Measurements from ENCODE around the gene MARCHF11. TPM values are rescaled to one million over a fixed set of nuclear protein-coding genes. Genes with fewer than 3 reads are reported as not detected.

MARCHF11 gene
- total RNA-seq = 0.23 and 1.1 TPM in 2 replicates
- long read RNA-seq = 0 reads

DNA sequence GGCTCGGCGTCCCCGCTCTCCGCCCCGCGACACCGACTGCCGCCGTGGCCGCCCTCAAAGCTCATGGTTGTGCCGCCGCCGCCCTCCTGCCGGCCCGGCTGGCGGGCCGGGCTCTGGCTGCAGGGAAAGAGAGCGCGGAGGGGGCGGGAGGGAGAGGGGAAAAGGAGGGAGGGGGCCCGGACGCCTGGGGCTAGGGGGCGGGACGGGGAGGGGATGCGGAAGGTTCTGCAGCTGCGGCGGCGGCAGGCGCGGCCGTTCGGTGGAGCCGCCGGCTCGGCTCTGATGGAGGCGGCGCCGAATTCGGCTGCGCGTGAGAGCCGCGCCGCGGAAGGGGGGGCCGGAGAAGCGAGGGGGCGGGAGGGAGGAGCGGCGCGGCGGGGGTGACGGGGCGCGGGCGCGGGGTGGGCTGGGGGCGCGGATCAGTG, at the start of gene MARCHF11:
Gene MARCHF11, minus strand, starts transcription at position 281 of the 425 bp plus-strand sequence. Its CDS starts 216 bp downstream, at position 65.
- H3K4me3 Mint-ChIP-seq = peak within 1 kb of the TSS; percentile 76
- H3K4me1 Mint-ChIP-seq = peaks cover 10% of the 10 kb centered on the region
- H3K27me3 Mint-ChIP-seq (ENCODE audit: low read depth) = peaks cover 85% of the 10 kb centered on the region
- DNase-seq (ENCODE audit: low read depth, low spot score) = peak; percentile 6
- no peak for TF ChIP-seq CTCF (conservative IDR thresholded peaks at IDR 0.05)
- H3K9me3 Mint-ChIP-seq = no peaks in the 10 kb centered on the region
- no peak within 1 kb of the TSS for H3K27ac Mint-ChIP-seq (ENCODE audit: unreplicated experiment)
- H3K36me3 Mint-ChIP-seq (ENCODE audit: low read depth) = no peaks in the 10 kb centered on the region

DNA sequence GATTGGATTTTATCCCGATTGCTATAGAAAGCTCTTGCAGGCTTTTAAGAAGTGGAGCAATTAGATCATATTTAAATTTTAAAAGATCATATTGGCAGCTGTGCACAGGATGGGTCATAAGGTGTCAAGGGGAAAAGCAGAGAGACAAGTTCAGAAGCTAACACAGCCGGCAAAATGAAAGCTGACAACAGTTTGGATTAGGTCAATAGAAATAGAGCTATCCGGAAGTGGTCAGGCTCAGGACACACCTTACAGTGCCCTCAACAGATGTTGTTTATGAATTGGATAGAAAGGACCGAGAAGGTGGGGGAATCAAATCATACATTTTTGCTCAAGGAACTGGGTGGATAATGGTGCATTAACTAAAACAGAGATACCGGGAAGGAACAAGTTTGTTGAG, 46.3 kb upstream of the MARCHF11 start:
- TF ChIP-seq CTCF (conservative IDR thresholded peaks at IDR 0.05) = no peak
- H3K27ac Mint-ChIP-seq (ENCODE audit: unreplicated experiment) = no peak overlapping the region
- H3K4me1 Mint-ChIP-seq = no peaks in the 10 kb centered on the region
- no peaks in the 10 kb centered on the region for H3K36me3 Mint-ChIP-seq (ENCODE audit: low read depth)
- no peaks in the 10 kb centered on the region for H3K9me3 Mint-ChIP-seq
- no peak overlapping the region for H3K4me3 Mint-ChIP-seq
- peaks cover 5% of the 10 kb centered on the region for H3K27me3 Mint-ChIP-seq (ENCODE audit: low read depth)
- no peak for DNase-seq (ENCODE audit: low read depth, low spot score)

DNA sequence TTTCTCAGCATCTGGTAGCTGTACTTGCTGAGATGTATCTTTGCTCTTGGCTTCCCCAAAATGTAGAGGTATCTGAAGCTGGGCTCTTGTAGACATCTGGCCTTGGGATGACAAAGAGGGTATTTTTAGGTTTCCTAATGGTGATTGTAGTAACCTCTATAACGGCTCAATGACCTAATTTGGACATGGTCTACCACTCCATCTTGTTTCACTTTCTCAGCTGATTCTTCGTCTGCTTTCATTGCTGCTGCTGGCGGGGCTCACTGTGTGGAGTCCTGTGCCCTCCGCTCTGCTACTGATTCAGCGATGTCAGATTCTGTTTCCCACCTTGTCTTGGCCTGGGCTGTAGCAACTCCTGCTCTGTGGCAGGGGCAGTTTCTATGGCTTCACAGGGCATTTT, 12.7 kb upstream of the MARCHF11 start:
- Mint-ChIP-seq H3K36me3 (ENCODE audit: low read depth) (no peaks in the 10 kb centered on the region), H3K4me3 (no peak overlapping the region), H3K27ac (ENCODE audit: unreplicated experiment) (no peak overlapping the region), H3K9me3 (peaks cover 5% of the 10 kb centered on the region), H3K27me3 (ENCODE audit: low read depth) (peaks cover 35% of the 10 kb centered on the region), H3K4me1 (no peaks in the 10 kb centered on the region)
- TF ChIP-seq CTCF (conservative IDR thresholded peaks at IDR 0.05) = no peak
- no peak for DNase-seq (ENCODE audit: low read depth, low spot score)

DNA sequence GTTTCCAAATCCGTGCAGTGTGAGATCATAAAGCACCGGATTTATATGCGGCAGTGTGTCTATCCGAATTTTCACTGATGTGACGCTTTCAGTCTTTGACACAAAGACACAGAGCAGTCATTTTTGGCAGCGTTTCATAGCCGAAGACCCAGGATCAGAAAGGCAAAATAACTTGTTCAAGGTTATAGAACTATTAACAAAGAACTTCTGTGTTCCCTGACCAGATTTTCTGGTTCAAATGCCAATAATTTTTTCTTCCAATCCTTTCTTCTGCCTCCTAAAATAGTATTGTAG, 1.1 kb upstream of the MARCHF11 start:
- Mint-ChIP-seq H3K4me3 (peak overlapping the region; percentile 74), H3K4me1 (peaks cover 10% of the 10 kb centered on the region), H3K36me3 (ENCODE audit: low read depth) (no peaks in the 10 kb centered on the region), H3K9me3 (no peaks in the 10 kb centered on the region), H3K27me3 (ENCODE audit: low read depth) (peaks cover 85% of the 10 kb centered on the region), H3K27ac (ENCODE audit: unreplicated experiment) (no peak overlapping the region)
- TF ChIP-seq CTCF (conservative IDR thresholded peaks at IDR 0.05) = no peak
- DNase-seq (ENCODE audit: low read depth, low spot score) = no peak

- no peak overlapping the region for H3K27ac Mint-ChIP-seq (ENCODE audit: unreplicated experiment)
- H3K27me3 Mint-ChIP-seq (ENCODE audit: low read depth) = peaks cover 85% of the 10 kb centered on the region
- no peak for DNase-seq (ENCODE audit: low read depth, low spot score)
- H3K4me3 Mint-ChIP-seq = peak overlapping the region; percentile 74
- no peaks in the 10 kb centered on the region for H3K36me3 Mint-ChIP-seq (ENCODE audit: low read depth)
- no peaks in the 10 kb centered on the region for H3K9me3 Mint-ChIP-seq
- H3K4me1 Mint-ChIP-seq = peaks cover 10% of the 10 kb centered on the region
- TF ChIP-seq CTCF (conservative IDR thresholded peaks at IDR 0.05) = no peak
Measured at GRCh38 chr5:16179936-16180788, 571 bp upstream of the MARCHF11 start.

All from neural crest cell (in vitro differentiated cells).